Astrocyte (in vitro differentiated cells and primary cell): Measurements from ENCODE around the gene YPEL1.

ENCODE experiments used
- EZH2 ChIP-seq: IDR thresholded peaks from 2 replicates; pipeline ENCODE4 v1.6.1; 2012; ENCODE audit warnings: mild to moderate bottlenecking, low read length, inconsistent platforms; ENCODE audit not compliant: insufficient read depth
- TF ChIP-seq, protein P1 (sequence below): IDR thresholded peaks from 2 replicates; pipeline ENCODE4 v1.5.1; 2011; ENCODE audit warnings: low read depth, mild to moderate bottlenecking, inconsistent platforms, low read length, moderate library complexity; ENCODE audit not compliant: insufficient read depth

DNA sequence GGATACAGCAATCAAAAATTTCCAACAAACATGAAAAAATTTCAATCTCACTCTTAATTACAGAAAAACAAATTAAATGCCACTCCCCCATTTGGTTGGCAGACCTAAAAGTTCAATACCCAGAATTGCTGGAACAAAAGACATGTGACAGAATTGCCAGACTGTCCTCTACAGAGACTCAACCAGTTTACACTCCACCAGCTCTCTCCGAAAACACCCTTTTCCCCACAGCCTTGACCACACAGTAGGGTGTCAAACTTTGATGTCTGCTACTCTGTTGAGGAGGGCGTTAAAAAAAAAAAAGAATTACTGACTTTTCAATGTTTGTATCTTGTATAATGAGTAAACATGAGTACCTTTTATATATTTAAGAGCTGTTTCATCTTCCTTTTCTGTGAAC is 44.7 kb upstream of the YPEL1 start:
- TF ChIP-seq, protein P1, sequence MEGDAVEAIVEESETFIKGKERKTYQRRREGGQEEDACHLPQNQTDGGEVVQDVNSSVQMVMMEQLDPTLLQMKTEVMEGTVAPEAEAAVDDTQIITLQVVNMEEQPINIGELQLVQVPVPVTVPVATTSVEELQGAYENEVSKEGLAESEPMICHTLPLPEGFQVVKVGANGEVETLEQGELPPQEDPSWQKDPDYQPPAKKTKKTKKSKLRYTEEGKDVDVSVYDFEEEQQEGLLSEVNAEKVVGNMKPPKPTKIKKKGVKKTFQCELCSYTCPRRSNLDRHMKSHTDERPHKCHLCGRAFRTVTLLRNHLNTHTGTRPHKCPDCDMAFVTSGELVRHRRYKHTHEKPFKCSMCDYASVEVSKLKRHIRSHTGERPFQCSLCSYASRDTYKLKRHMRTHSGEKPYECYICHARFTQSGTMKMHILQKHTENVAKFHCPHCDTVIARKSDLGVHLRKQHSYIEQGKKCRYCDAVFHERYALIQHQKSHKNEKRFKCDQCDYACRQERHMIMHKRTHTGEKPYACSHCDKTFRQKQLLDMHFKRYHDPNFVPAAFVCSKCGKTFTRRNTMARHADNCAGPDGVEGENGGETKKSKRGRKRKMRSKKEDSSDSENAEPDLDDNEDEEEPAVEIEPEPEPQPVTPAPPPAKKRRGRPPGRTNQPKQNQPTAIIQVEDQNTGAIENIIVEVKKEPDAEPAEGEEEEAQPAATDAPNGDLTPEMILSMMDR, result no peak
- TF ChIP-seq EZH2, result no peak
